Endothelial cell (in vitro differentiated cells): ENCODE measurements around the gene ZNF423. TPM values are rescaled to one million over a fixed set of nuclear protein-coding genes. Genes with fewer than 3 reads are reported as not detected.

Experiments used
- DNase-seq: peaks from one replicate; pipeline ENCODE4 v3.0.0; 2021; ENCODE audit warnings: low spot score
- H3K27ac Mint-ChIP-seq: one replicate; pipeline ENCODE4 v1.8.0; 2021; ENCODE audit warnings: mixed read lengths, inconsistent platforms; ENCODE audit not compliant: unreplicated experiment
- H3K27me3 Mint-ChIP-seq: one replicate; pipeline ENCODE4 v1.8.0; 2021; ENCODE audit warnings: mild to moderate bottlenecking, moderate library complexity, mixed read lengths, inconsistent platforms; ENCODE audit not compliant: unreplicated experiment
- H3K36me3 Mint-ChIP-seq: one replicate; pipeline ENCODE4 v1.8.0; 2021; ENCODE audit warnings: mild to moderate bottlenecking, low read depth, mixed read lengths, inconsistent platforms; ENCODE audit not compliant: unreplicated experiment
- H3K4me1 Mint-ChIP-seq: one replicate; pipeline ENCODE4 v1.8.0; 2021; ENCODE audit warnings: mild to moderate bottlenecking, mixed read lengths, inconsistent platforms; ENCODE audit not compliant: unreplicated experiment
- H3K4me3 Mint-ChIP-seq: one replicate; pipeline ENCODE4 v1.8.0; 2021; ENCODE audit warnings: mild to moderate bottlenecking, mixed read lengths, inconsistent platforms; ENCODE audit not compliant: unreplicated experiment
- H3K9me3 Mint-ChIP-seq: one replicate; pipeline ENCODE4 v1.8.0; 2021; ENCODE audit warnings: mixed read lengths, inconsistent platforms; ENCODE audit not compliant: unreplicated experiment
- CTCF ChIP-seq: fragments of 200-600 bp; sonication (generic); IDR thresholded peaks from one replicate; pipeline ENCODE4 v1.5.0; 2021; ENCODE audit warnings: antibody characterized with exemption; ENCODE audit not compliant: unreplicated experiment
- total RNA-seq: library from RNA; stranded (reverse); fragmentation: NEBNext Ultra II Directional; extraction: Animal tissue kit (Norgen Biotek cat#: 25700); gene quantifications from one replicate; pipeline ENCODE4 v1.2.1, GENCODE V29; 2021; ENCODE audit not compliant: unreplicated experiment

ZNF423 gene
- total RNA-seq, 1 donor from 2014 or later: 44.8 TPM

- DNase-seq: no peak
- no peak for TF ChIP-seq CTCF
- peaks cover 19% of the 10 kb centered on the region for H3K36me3 Mint-ChIP-seq
- no peaks in the 10 kb centered on the region for H3K9me3 Mint-ChIP-seq
- H3K27ac Mint-ChIP-seq: no peak overlapping the region
- peaks cover 17% of the 10 kb centered on the region for H3K4me1 Mint-ChIP-seq
- H3K27me3 Mint-ChIP-seq: peaks cover 14% of the 10 kb centered on the region
- H3K4me3 Mint-ChIP-seq: no peak overlapping the region
These were observed 350.4 kb downstream of the ZNF423 start for GRCh38 chr16:49505556-49505955.

- Mint-ChIP-seq H3K4me1 (peaks cover 17% of the 10 kb centered on the region), H3K27me3 (peaks cover 14% of the 10 kb centered on the region), H3K27ac (no peak overlapping the region), H3K9me3 (no peaks in the 10 kb centered on the region), H3K36me3 (peaks cover 19% of the 10 kb centered on the region), H3K4me3 (no peak overlapping the region)
- no peak for DNase-seq
- no peak for TF ChIP-seq CTCF
These were observed 351.3 kb downstream of the ZNF423 start for GRCh38 chr16:49504626-49505025.

- H3K4me3 Mint-ChIP-seq: peak overlapping the region; percentile 65
These were observed 351.9 kb downstream of the ZNF423 start for GRCh38 chr16:49504023-49504364.

GRCh38 chr16:49503256-49504022, 352.5 kb downstream of the ZNF423 start:
- Mint-ChIP-seq H3K36me3 (peaks cover 15% of the 10 kb centered on the region), H3K9me3 (no peaks in the 10 kb centered on the region), H3K4me1 (peaks cover 17% of the 10 kb centered on the region), H3K4me3 (peak overlapping the region; percentile 65), H3K27ac (peak overlapping the region; percentile 40), H3K27me3 (peaks cover 9% of the 10 kb centered on the region)
- no peak for DNase-seq
- no peak for TF ChIP-seq CTCF

More at GRCh38 chr16:49504023-49504364, 351.9 kb downstream of the ZNF423 start:
- H3K4me1 Mint-ChIP-seq: peaks cover 17% of the 10 kb centered on the region
- no peaks in the 10 kb centered on the region for H3K9me3 Mint-ChIP-seq
- peaks cover 19% of the 10 kb centered on the region for H3K36me3 Mint-ChIP-seq
- no peak for DNase-seq
- no peak for TF ChIP-seq CTCF
- H3K27ac Mint-ChIP-seq: peak overlapping the region; percentile 40
- H3K27me3 Mint-ChIP-seq: peaks cover 11% of the 10 kb centered on the region

- no peak for TF ChIP-seq CTCF
- Mint-ChIP-seq H3K27me3 (peaks cover 11% of the 10 kb centered on the region), H3K27ac (no peak overlapping the region), H3K36me3 (peaks cover 15% of the 10 kb centered on the region), H3K4me3 (no peak overlapping the region), H3K9me3 (no peaks in the 10 kb centered on the region), H3K4me1 (peaks cover 17% of the 10 kb centered on the region)
- no peak for DNase-seq
These were observed 353.6 kb downstream of the ZNF423 start for GRCh38 chr16:49502136-49502881.
